K562 (cell line): ENCODE data around the gene PTGES3L. TPM values are rescaled to one million over a fixed set of nuclear protein-coding genes. Genes with fewer than 3 reads are reported as not detected.

Source experiments
- BACH1 ChIP-seq: fragments of 200-800 bp; sonication (Bioruptor generic); IDR thresholded peaks from 2 replicates; pipeline ENCODE4 v1.6.1; 2016; ENCODE audit warnings: missing genetic modification characterization, missing compliant biosample characterization
- CCNT2 ChIP-seq: IDR thresholded peaks from 2 replicates; pipeline ENCODE4 v1.6.1; 2011; ENCODE audit warnings: borderline replicate concordance, low read depth, mild to moderate bottlenecking, moderate library complexity, mixed read lengths, low read length; ENCODE audit not compliant: insufficient read length; ENCODE audit errors: extremely low read depth
- EGR1 ChIP-seq: fragments of 450-650 bp; conservative IDR thresholded peaks from 2 replicates; pipeline ENCODE4 v1.6.1; 2017; ENCODE audit warnings: mild to moderate bottlenecking
- ELF2 ChIP-seq: fragments of 250-450 bp; sonication (Bioruptor Pico); IDR thresholded peaks from 2 replicates; pipeline ENCODE4 v1.5.0; 2021; ENCODE audit warnings: mild to moderate bottlenecking
- ESRRB ChIP-seq: fragments of 250-450 bp; sonication (Bioruptor Pico); IDR thresholded peaks from 2 replicates; pipeline ENCODE4 v1.5.0; 2020; ENCODE audit warnings: mild to moderate bottlenecking, moderate library complexity, borderline replicate concordance
- MYC ChIP-seq, 2 experiments: fragments of 250-450 bp in 1 of 2; sonication (Bioruptor Pico) in 1 of 2; IDR thresholded peaks; 2 replicates each; pipeline versions ENCODE4 v1.5.1 to v1.6.1; 2012 to 2021; ENCODE audit warnings: low read depth in 2 of 2, borderline replicate concordance in 1 of 2, improper control_type of control experiment in 1 of 2, low read length in 1 of 2, mild to moderate bottlenecking in 1 of 2, moderate library complexity in 1 of 2
- RFX1 ChIP-seq: fragments of 450-650 bp; IDR thresholded peaks from 2 replicates; pipeline ENCODE4 v1.6.1; 2016; ENCODE audit warnings: mild to moderate bottlenecking, moderate library complexity
- SNRNP70 ChIP-seq: fragments of 200-400 bp; formaldehyde crosslinking; optimal IDR thresholded peaks from 2 replicates; pipeline ENCODE3; 2017; ENCODE audit warnings: low read depth, low read length
- TEAD1 ChIP-seq, 2 experiments: fragments of 450-650 bp in 1 of 2; sonication (generic) in 1 of 2; formaldehyde crosslinking; IDR thresholded peaks; 2 replicates each; pipeline versions ENCODE4 v1.4.0 to v1.8.0; 2020 to 2022; ENCODE audit warnings: mild to moderate bottlenecking in 2 of 2, missing genetic modification reagents in 1 of 2
- VEZF1 ChIP-seq: fragments of 200-800 bp; sonication (Bioruptor generic); IDR thresholded peaks from 2 replicates; pipeline ENCODE4 v1.6.1; 2017; ENCODE audit warnings: missing genetic modification characterization, missing compliant biosample characterization
- ZBTB34 ChIP-seq: fragments of 250-450 bp; sonication (Bioruptor Pico); IDR thresholded peaks from 2 replicates; pipeline ENCODE4 v1.8.0; 2021; ENCODE audit warnings: mild to moderate bottlenecking, moderate library complexity
- ZBTB7A ChIP-seq: IDR thresholded peaks from 2 replicates; pipeline ENCODE4 v1.6.1; 2011; ENCODE audit warnings: low read depth, mild to moderate bottlenecking, low read length, moderate library complexity, borderline replicate concordance; ENCODE audit not compliant: control insufficient read depth
- ZC3H8 ChIP-seq: fragments of 450-650 bp; IDR thresholded peaks from 2 replicates; pipeline ENCODE4 v1.6.1; 2017
- ZKSCAN3 ChIP-seq: fragments of 250-450 bp; sonication (Bioruptor Pico); IDR thresholded peaks from 2 replicates; pipeline ENCODE4 v1.4.0; 2020
- ZNF140 ChIP-seq: fragments of 250-450 bp; sonication (Bioruptor Pico); IDR thresholded peaks from 2 replicates; pipeline ENCODE4 v1.8.0; 2021; ENCODE audit warnings: moderate library complexity, mild to moderate bottlenecking, inconsistent platforms
- ZNF280B ChIP-seq: fragments of 250-450 bp; sonication (Bioruptor Pico); IDR thresholded peaks from 2 replicates; pipeline ENCODE4 v1.5.1; 2021; ENCODE audit warnings: mild to moderate bottlenecking
- ZNF609 ChIP-seq: sonication (generic); formaldehyde crosslinking; IDR thresholded peaks from 2 replicates; pipeline ENCODE4 v1.8.1; 2023; ENCODE audit warnings: missing genetic modification reagents, mild to moderate bottlenecking, borderline replicate concordance
- polyA plus RNA-seq, 8 experiments: library from polyadenylated mRNA; depleted of rRNA in 4 of 8; stranded (reverse) in 5 of 8; unstranded in 3 of 8; fragments of >200 nt; fragmentation: Nextera tagmentation in 2 of 8; fragmentation: Illumina TruSeq in 1 of 8; extraction: Ambion mirVana in 2 of 8; extraction: Trizol in 1 of 8; gene quantifications; 2 replicates each; pipeline versions ENCODE4 v1.2.1 to v1.2.3, GENCODE V29; 2011 to 2014; ENCODE audit warnings: inconsistent platforms in 1 of 8, missing spikeins in 1 of 8
- total RNA-seq, 7 experiments: library from RNA; depleted of rRNA in 6 of 7; stranded (reverse); fragments of >200 nt in 6 of 7; fragmentation: Illumina TruSeq in 2 of 7; extraction: Trizol in 2 of 7; gene quantifications; 2 replicates each; pipeline versions ENCODE4 v1.2.1 to v1.2.3, GENCODE V29; 2011 to 2021; ENCODE audit warnings: low replicate concordance in 1 of 7

PTGES3L gene
- total and polyA plus RNA-seq, 9 of the 15 experiments (the other 6 are each of a cell fraction or from before 2014, with no cell fraction given) = 6.0 to 16.0 (median 9.6) TPM

- TF ChIP-seq VEZF1 = no peak
- TF ChIP-seq CCNT2 = peak; percentile 31
- no peak for TF ChIP-seq ZNF140 (CRISPR knock-in tag)
- no peak for TF ChIP-seq ELF2 (CRISPR knock-in tag)
- TF ChIP-seq EGR1 = peak; percentile 41; the same call in 1 of the 2 replicates
- TF ChIP-seq ESRRB (CRISPR knock-in tag) = no peak
- TF ChIP-seq SNRNP70 = no peak
- TF ChIP-seq RFX1 = no peak
- no peak for TF ChIP-seq ZBTB7A
- no peak for TF ChIP-seq ZC3H8
- no peak for TF ChIP-seq ZNF280B (CRISPR knock-in tag)
- no peak for TF ChIP-seq ZBTB34 (CRISPR knock-in tag)
- TF ChIP-seq ZKSCAN3 (CRISPR knock-in tag) = no peak
- TF ChIP-seq MYC (IDR thresholded peaks at IDR 0.05; ENCODE audit: low read depth, low read length) = peak; percentile 90
- TF ChIP-seq MYC (CRISPR knock-in tag; IDR thresholded peaks at IDR 0.05; ENCODE audit: borderline replicate concordance, low read depth) = no peak
- TF ChIP-seq ZNF609 (CRISPR knock-in tag) = no peak
- TF ChIP-seq TEAD1 (CRISPR knock-in tag; IDR thresholded peaks at IDR 0.05) = peak; percentile 71 to 88
- 0 out of 2 replicates have a peak, but pooled peaks have one; percentile 44 for TF ChIP-seq BACH1 (tag)
Observed at GRCh38 chr17:42964161-42964932, 15.5 kb downstream of the PTGES3L start, which contains the start of gene AARSD1 (continued).
